Activated naive CD4-positive, alpha-beta T cell treated with anti-CD3 and anti-CD28 coated beads for 36 hours (primary cell): ENCODE measurements around the gene CUX1. TPM values are rescaled to one million over a fixed set of nuclear protein-coding genes. Genes with fewer than 3 reads are reported as not detected.
"Not testable (repeated sequence)": the region's sequence is repeated elsewhere in the genome, so short reads cannot be mapped to it uniquely, and the experiment has no call there.

Experiments
- CTCF ChIA-PET: fragments of 350-600 bp; sonication (Branson Sonifier 250); formaldehyde crosslinking; loops from one replicate; lab custom pipeline; 2021; ENCODE audit warnings: antibody characterized with exemption; lab: Charles Lee
- DNase-seq: peaks from one replicate; pipeline ENCODE4 v3.0.0-alpha.2; 2020
- H3K27ac Mint-ChIP-seq: one replicate; pipeline ENCODE4 v1.8.0; 2021; ENCODE audit warnings: mild to moderate bottlenecking, mixed read lengths
- H3K27me3 Mint-ChIP-seq: one replicate; pipeline ENCODE4 v1.8.0; 2021; ENCODE audit warnings: low read depth, mixed read lengths
- H3K36me3 Mint-ChIP-seq: one replicate; pipeline ENCODE4 v1.8.0; 2021; ENCODE audit warnings: low read depth, mixed read lengths
- H3K4me1 Mint-ChIP-seq: one replicate; pipeline ENCODE4 v1.8.0; 2021; ENCODE audit warnings: low read depth, mixed read lengths
- H3K4me3 Mint-ChIP-seq: one replicate; pipeline ENCODE4 v1.8.0; 2021; ENCODE audit warnings: mild to moderate bottlenecking, moderate library complexity, mixed read lengths
- H3K9me3 Mint-ChIP-seq: one replicate; pipeline ENCODE4 v1.8.0; 2021; ENCODE audit warnings: mixed read lengths
- intact Hi-C: fragments of 100-400 bp; cut with micrococcal nuclease; formaldehyde crosslinking; loops from one replicate; pipeline ENCODE4 v1.15.1; 2023
- total RNA-seq, 2 experiments: library from RNA; stranded (reverse); gene quantifications; one replicate each; pipeline ENCODE4 v1.2.3, GENCODE V29; 2021

CUX1 gene
- total RNA-seq, 2 experiments from 2014 or later = 22.2 to 25.5 TPM

DNA sequence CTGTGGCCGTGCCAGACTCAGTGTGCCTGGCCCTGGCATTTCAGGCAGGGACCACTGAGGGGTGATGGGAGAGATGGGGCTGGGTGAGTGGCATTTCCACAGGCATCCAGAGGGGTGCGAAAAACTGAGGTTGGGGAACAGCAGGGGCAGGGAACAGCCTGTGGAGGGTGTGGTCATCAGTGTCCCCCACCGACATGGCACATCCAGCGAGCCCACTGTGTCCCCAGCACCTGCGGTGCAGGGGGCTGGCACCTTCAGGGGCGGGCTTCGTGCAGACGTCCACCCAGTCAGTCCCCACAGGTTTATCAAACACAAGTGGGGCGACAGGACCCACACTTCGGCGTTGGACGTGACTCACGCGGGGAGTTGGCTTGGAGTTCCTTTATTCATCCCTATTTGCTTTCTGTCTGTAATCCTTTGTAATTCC lies 14.8 kb downstream of the CUX1 start:
- CTCF ChIA-PET = no interaction called here
- no peaks in the 10 kb centered on the region for H3K9me3 Mint-ChIP-seq
- H3K4me3 Mint-ChIP-seq = no peak overlapping the region
- H3K27ac Mint-ChIP-seq = no peak overlapping the region
- intact Hi-C loops = no loop called here
- peaks cover 10% of the 10 kb centered on the region for H3K4me1 Mint-ChIP-seq
- H3K36me3 Mint-ChIP-seq = peaks cover 8% of the 10 kb centered on the region
- no peak for DNase-seq
- no peaks in the 10 kb centered on the region for H3K27me3 Mint-ChIP-seq

GRCh38 chr7:101832685-101833375 lies 15.4 kb downstream of the CUX1 start:
- CTCF ChIA-PET = no interaction called here
- intact Hi-C loops = no loop called here
- Mint-ChIP-seq H3K36me3 (peaks cover 6% of the 10 kb centered on the region), H3K9me3 (no peaks in the 10 kb centered on the region), H3K27ac (no peak overlapping the region), H3K27me3 (no peaks in the 10 kb centered on the region), H3K4me1 (peaks cover 8% of the 10 kb centered on the region), H3K4me3 (no peak overlapping the region)
- no peak for DNase-seq

- intact Hi-C loops = no loop called here
- H3K4me1 Mint-ChIP-seq = peaks cover 5% of the 10 kb centered on the region
- H3K36me3 Mint-ChIP-seq = peaks cover 3% of the 10 kb centered on the region
- H3K9me3 Mint-ChIP-seq = no peaks in the 10 kb centered on the region
- H3K4me3 Mint-ChIP-seq = no peak overlapping the region
- H3K27ac Mint-ChIP-seq = no peak overlapping the region
- no peak for DNase-seq
- CTCF ChIA-PET = no interaction called here
- H3K27me3 Mint-ChIP-seq = no peaks in the 10 kb centered on the region
These were observed 16.4 kb downstream of the CUX1 start for GRCh38 chr7:101833799-101834198.

DNA sequence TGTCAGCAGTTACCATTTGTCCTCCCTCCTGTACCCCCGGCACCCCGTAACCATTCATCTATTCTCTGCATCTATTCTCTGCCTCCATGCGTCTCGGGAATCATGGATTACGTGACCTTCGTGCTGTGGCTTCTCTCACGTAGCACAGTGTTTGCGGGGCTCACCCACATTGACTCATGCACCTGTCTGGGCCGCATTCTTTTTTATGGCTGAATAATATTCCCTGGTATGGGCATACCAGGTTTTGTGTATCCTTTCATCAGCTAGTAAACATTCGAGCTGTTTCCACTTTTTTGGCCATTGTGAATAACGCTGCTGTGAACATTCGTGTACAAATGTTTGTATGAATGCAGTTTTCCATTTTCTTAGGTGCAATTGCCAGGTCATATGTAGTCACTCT lies 17.7 kb downstream of the CUX1 start:
- H3K9me3 Mint-ChIP-seq = no peaks in the 10 kb centered on the region
- peaks cover 3% of the 10 kb centered on the region for H3K36me3 Mint-ChIP-seq
- no peak for DNase-seq
- no peak overlapping the region for H3K27ac Mint-ChIP-seq
- H3K4me3 Mint-ChIP-seq = no peak overlapping the region
- intact Hi-C loops = no loop called here
- CTCF ChIA-PET = no interaction called here
- H3K4me1 Mint-ChIP-seq = peaks cover 2% of the 10 kb centered on the region
- H3K27me3 Mint-ChIP-seq = no peaks in the 10 kb centered on the region

DNA sequence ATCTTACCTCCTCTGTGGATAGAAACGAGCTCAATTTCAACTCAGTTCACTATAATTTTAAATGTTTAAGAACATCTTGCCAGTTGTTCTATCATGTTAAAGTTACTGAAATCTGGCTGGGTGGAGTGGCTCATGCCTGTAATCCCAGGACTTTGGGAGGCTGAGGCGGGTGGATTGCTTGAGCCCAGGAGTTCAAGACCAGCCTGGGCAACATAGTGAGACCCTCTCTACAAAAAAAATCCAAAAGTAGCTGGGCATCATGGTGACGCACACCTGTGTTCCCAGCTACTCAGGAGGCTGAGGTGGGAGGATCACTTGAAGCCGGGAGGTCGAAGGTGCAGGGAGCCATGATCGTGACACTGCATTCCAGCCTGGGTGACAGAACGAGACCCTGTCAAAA lies 20.0 kb downstream of the CUX1 start:
- H3K36me3 Mint-ChIP-seq, CTCF ChIA-PET, H3K4me3 Mint-ChIP-seq, H3K9me3 Mint-ChIP-seq, H3K27ac Mint-ChIP-seq, intact Hi-C loops, H3K4me1 Mint-ChIP-seq, H3K27me3 Mint-ChIP-seq, DNase-seq: not testable (repeated sequence)

GRCh38 chr7:101838837-101839483 lies 21.5 kb downstream of the CUX1 start:
- Mint-ChIP-seq H3K9me3 (no peaks in the 10 kb centered on the region), H3K27me3 (no peaks in the 10 kb centered on the region), H3K27ac (no peak overlapping the region), H3K4me3 (no peak overlapping the region), H3K4me1 (no peaks in the 10 kb centered on the region), H3K36me3 (peaks cover 3% of the 10 kb centered on the region)
- CTCF ChIA-PET = interaction anchor here (0.8 kb wide), 1 partner anchor 145 kb away, joined by 3 read pairs; no protein-coding TSS in a partner anchor
- no peak for DNase-seq
- intact Hi-C loops = no loop called here

DNA sequence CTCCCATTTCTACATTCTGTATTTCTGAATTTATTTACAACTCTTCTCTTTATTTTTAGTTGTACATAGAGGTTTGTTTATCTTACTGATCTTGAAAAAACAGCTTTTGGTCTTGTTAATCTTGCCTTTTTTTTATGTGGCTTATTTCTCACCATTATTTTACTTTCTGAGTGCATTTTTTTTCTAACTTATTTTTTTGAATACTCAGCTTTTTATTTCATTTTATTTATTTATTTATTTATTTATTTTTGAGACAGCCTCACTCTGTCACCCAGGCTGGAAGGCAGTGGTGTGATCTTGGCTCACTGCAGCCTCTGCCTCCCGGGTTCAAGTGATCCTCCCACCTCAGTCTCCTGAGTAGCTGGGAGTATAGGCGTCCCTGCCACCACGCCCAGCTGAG lies 23.9 kb downstream of the CUX1 start:
- Mint-ChIP-seq H3K4me3 (no peak overlapping the region), H3K27me3 (no peaks in the 10 kb centered on the region), H3K4me1 (no peaks in the 10 kb centered on the region), H3K36me3 (no peaks in the 10 kb centered on the region), H3K27ac (no peak overlapping the region), H3K9me3 (no peaks in the 10 kb centered on the region)
- intact Hi-C loops = no loop called here
- CTCF ChIA-PET = interaction anchor here (1.2 to 1.4 kb wide), 2 partner anchors 15 to 395 kb away, joined by 4 to 5 read pairs; no protein-coding TSS in a partner anchor
- DNase-seq = no peak

DNA sequence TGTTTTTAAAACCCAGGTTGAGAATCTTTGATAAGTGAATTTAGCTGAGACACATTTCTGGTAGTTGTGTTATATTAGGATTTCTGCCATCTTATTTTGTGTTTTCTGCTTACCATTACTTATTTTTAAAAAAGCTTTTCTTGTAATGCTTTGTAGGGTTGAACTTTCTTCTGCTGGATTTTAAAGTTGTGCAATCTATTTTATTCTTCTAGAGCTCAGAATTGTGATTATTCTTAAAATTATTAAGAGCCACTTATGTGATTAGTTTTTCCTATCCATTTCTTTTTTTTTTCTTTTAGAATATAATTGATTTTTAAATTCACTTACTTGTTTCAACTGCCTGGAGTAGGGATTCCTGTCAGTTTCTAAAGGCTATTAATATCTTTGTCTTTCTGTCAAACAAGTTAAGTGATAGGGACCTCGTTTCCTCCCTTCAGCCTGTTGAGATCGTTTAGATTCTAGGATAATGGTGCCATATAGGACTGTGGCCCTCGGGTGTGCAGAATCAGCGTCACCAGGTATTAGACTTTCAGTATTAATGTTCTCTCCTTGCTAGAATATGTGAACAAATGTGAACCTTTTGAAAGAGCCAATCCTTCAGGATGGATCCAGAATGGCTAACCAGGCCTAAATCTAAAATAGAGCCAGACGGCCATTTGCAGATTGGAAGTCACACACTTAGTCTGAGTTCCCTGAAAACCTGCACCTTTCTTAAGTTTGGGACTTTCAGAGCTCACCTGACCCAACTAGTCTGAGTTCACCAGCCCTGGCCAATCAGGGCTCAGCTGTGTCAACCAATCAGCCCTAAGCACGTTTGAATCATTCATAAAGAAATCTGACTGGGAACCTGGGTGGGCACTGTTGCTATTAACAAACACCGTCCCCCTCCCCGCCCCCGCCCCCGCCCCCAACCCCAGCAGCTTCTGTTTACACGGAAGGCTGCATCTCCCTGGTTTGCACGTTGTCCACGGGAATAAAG lies 26.2 kb downstream of the CUX1 start:
- H3K9me3 Mint-ChIP-seq = peaks cover 6% of the 10 kb centered on the region
- no peak overlapping the region for H3K4me3 Mint-ChIP-seq
- intact Hi-C loops = no loop called here
- no peaks in the 10 kb centered on the region for H3K36me3 Mint-ChIP-seq
- peaks cover 6% of the 10 kb centered on the region for H3K4me1 Mint-ChIP-seq
- no peak for DNase-seq
- no peak overlapping the region for H3K27ac Mint-ChIP-seq
- no peaks in the 10 kb centered on the region for H3K27me3 Mint-ChIP-seq
- CTCF ChIA-PET = interaction anchor here (0.7 kb wide), 1 partner anchor 62 kb away, joined by 3 read pairs; no protein-coding TSS in a partner anchor

DNA sequence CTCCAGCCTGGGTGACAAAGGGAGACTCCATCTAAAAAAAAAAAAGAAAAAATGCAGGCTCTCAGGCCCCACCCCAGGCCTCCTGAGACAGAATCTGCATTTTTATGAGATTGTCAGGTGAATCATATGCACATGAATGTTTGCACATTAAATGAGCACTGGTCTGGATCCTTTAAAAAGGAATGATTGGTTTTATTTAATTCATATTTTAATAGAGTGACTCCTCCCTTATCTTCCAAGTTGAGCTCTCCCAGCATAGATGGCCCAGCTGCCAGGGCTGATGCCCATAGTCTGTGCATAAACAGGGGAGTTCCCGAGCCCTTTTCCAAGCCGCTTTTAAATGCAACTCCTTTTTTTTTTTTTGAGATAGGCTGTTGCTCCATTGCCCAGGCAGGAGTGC lies 28.5 kb downstream of the CUX1 start:
- intact Hi-C loops = no loop called here
- Mint-ChIP-seq H3K36me3 (peaks cover 2% of the 10 kb centered on the region), H3K4me1 (peaks cover 6% of the 10 kb centered on the region), H3K9me3 (peaks cover 8% of the 10 kb centered on the region), H3K27me3 (no peaks in the 10 kb centered on the region), H3K27ac (no peak overlapping the region), H3K4me3 (no peak overlapping the region)
- CTCF ChIA-PET = interaction anchor here (0.7 to 1.2 kb wide), 2 partner anchors 10 to 296 kb away, joined by 4 to 5 read pairs; no protein-coding TSS in a partner anchor
- DNase-seq = no peak

GRCh38 chr7:101846800-101847538 lies 29.5 kb downstream of the CUX1 start:
- H3K9me3 Mint-ChIP-seq = peaks cover 8% of the 10 kb centered on the region
- H3K27me3 Mint-ChIP-seq = no peaks in the 10 kb centered on the region
- H3K27ac Mint-ChIP-seq = no peak overlapping the region
- CTCF ChIA-PET = interaction anchor here (1.2 to 1.5 kb wide), 2 partner anchors 9 to 14 kb away, joined by 3 to 4 read pairs; no protein-coding TSS in a partner anchor
- H3K36me3 Mint-ChIP-seq = peaks cover 2% of the 10 kb centered on the region
- DNase-seq = no peak
- intact Hi-C loops = no loop called here
- peaks cover 6% of the 10 kb centered on the region for H3K4me1 Mint-ChIP-seq
- H3K4me3 Mint-ChIP-seq = no peak overlapping the region

- Mint-ChIP-seq H3K27ac (no peak overlapping the region), H3K36me3 (peaks cover 2% of the 10 kb centered on the region), H3K4me3 (no peak overlapping the region), H3K27me3 (no peaks in the 10 kb centered on the region), H3K9me3 (peaks cover 8% of the 10 kb centered on the region), H3K4me1 (peaks cover 9% of the 10 kb centered on the region)
- CTCF ChIA-PET = interaction anchor here (0.6 to 1.5 kb wide), 3 partner anchors 11 to 270 kb away, joined by 3 read pairs; no protein-coding TSS in a partner anchor
- DNase-seq = no peak
- intact Hi-C loops = no loop called here
These were observed 31.0 kb downstream of the CUX1 start for GRCh38 chr7:101848208-101848951.
